Fibroblast of the aortic adventitia (primary cell): ENCODE results near the gene UBE2N. TPM values are rescaled to one million over a fixed set of nuclear protein-coding genes. Genes with fewer than 3 reads are reported as not detected.

Source experiments
- DNase-seq: peaks from one replicate; pipeline ENCODE4 v3.0.0-alpha.2; 2010; ENCODE audit warnings: low read depth
- H3K4me3 ChIP-seq: 2 replicates; pipeline ENCODE4 v1.5.1; 2011; ENCODE audit warnings: low read depth, mild to moderate bottlenecking, control low read depth, low read length, moderate library complexity
- total RNA-seq: library from RNA; depleted of rRNA; stranded (reverse); fragments of >200 nt; gene quantifications from 2 replicates; pipeline ENCODE4 v1.2.3, GENCODE V29; 2012; ENCODE audit warnings: low replicate concordance
- TF ChIP-seq, protein P1 (sequence below): IDR thresholded peaks from 2 replicates; pipeline ENCODE4 v1.5.1; 2011; ENCODE audit warnings: mild to moderate bottlenecking, low read length, control low read depth, inconsistent platforms; ENCODE audit not compliant: insufficient read depth

UBE2N gene
- total RNA-seq, 1 donor = 63.5 TPM

DNA sequence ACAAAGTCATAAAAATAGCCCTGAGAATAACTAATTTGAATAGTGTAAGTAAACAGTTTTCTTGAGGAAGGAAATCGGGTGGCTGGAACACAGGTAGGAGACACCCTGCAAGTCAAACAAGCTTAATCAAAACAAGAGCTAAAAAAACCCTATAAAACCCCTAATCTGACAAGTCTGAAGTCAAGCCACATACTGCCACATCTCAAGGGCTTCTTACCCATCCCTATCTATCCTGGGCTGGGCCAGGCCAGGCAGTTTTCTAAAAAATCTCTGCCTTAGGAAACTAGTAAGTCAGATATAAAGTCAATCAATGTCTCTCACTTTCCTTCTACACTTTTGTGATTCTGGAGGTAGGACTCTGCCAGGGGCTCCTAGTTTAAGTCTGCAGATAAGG lies 15.3 kb downstream of the UBE2N start:
- DNase-seq = no peak
- no peak overlapping the region for H3K4me3 ChIP-seq
- TF ChIP-seq, protein P1, sequence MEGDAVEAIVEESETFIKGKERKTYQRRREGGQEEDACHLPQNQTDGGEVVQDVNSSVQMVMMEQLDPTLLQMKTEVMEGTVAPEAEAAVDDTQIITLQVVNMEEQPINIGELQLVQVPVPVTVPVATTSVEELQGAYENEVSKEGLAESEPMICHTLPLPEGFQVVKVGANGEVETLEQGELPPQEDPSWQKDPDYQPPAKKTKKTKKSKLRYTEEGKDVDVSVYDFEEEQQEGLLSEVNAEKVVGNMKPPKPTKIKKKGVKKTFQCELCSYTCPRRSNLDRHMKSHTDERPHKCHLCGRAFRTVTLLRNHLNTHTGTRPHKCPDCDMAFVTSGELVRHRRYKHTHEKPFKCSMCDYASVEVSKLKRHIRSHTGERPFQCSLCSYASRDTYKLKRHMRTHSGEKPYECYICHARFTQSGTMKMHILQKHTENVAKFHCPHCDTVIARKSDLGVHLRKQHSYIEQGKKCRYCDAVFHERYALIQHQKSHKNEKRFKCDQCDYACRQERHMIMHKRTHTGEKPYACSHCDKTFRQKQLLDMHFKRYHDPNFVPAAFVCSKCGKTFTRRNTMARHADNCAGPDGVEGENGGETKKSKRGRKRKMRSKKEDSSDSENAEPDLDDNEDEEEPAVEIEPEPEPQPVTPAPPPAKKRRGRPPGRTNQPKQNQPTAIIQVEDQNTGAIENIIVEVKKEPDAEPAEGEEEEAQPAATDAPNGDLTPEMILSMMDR = no peak

DNA sequence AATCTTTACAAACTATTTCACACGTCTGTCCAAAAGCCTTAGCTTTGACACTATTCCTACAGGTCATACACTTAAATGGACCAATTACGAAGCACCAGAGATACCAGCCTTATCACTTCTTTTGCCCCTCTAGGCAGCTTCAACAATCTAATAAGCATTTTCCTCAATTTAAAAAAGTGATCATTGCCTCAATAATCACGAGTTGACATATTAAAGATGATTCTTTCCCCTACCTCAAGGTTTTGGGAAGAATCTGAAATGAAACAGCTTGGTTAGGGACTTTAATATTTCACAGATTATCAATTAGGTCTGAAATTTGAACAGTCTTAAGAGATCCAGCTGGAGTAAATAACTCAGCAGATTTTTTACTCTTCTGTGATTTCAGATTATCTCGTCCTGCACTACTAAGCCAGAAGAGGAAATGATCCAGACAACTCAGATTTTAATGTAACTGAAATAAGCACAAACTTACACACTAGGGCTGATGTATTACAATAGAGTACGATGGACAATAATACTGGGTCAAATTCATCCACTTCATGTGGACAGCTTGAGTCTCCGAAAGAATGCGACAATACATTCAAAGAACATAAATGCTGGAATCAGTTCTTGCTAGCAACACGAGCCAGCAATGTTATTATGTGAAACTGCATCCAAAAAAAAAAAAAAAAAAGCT lies 15.9 kb downstream of the UBE2N start:
- TF ChIP-seq, protein P1 = no peak
- no peak for DNase-seq

DNA sequence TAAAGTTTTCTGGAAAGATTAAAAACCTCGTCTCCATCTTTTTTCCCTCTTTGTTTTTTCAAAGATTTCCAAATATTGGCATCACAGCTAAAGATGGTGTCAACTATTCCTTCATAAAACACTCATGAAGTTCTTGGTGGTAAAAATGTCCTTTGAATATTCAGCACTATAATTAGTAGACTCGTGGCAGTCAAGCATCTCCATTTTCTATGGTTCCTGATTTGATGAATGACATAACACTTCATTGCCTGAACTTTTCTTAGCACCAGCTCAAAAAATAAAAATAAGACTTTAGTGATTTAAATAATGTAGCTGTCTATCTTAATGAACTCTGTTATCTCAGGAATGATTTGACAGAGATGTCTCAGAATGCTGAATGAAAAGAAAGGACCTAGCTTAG lies 19.7 kb downstream of the UBE2N start:
- no peak for DNase-seq
- TF ChIP-seq, protein P1 = no peak
- no peak overlapping the region for H3K4me3 ChIP-seq

More for the DNA sequence above, 15.9 kb downstream of the UBE2N start:
- H3K4me3 ChIP-seq = no peak overlapping the region

DNA sequence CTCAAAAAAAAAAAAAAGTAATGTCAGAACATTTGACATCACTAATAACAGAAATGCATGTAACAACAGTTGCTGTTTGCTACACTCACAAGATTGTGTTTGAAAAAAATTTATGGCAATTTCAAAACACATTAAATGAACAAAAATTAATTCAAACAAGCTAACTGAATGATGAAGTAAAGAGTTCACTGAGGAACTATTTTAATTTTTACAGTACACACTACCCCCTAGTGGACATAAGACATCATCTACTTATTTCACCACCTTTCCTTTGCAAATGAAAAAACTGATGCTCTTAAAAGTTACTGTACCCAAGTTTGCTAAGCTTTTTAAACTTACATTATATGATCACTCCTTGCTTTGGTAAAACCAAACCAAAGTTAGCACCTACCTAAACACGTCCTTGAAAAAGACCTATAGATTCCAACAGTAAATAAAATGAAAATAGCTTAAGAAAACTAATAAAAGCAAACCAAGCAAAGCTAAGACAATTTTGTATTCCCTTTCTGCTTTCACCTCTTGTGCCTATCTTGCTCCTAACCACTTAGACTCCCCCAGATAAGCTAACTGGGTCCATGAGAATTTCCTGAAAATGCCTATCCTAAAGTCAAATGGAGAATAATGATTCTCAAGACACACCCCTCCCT lies 22.2 kb downstream of the UBE2N start:
- H3K4me3 ChIP-seq = no peak overlapping the region
- DNase-seq = peak; percentile 86
- TF ChIP-seq, protein P1 = peak; percentile 52

DNA sequence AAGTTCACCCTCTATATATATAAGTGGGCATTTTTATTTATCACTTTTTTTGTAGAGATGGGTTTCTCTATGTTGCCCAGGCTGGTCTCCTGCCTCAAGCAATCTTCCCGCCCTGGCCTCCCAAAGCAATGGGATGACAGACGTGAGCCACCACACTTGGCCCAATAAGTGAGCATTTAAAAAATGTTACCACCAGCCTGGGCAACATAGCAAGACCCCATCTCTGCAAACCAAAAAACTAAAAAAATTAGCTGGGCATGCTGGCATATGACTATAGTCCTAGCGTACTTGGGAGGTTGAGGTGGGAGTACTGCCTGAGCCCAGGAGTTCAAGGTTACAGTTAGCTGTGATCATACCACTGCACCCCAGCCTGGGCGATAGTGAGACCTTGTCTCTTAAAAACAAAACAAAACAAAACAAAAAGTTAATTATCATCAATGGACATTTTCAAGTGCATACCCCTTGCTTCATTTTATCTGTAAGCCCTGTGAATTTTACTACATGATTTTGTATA lies 23.7 kb downstream of the UBE2N start:
- no peak overlapping the region for H3K4me3 ChIP-seq
- TF ChIP-seq, protein P1 = no peak
- no peak for DNase-seq

DNA sequence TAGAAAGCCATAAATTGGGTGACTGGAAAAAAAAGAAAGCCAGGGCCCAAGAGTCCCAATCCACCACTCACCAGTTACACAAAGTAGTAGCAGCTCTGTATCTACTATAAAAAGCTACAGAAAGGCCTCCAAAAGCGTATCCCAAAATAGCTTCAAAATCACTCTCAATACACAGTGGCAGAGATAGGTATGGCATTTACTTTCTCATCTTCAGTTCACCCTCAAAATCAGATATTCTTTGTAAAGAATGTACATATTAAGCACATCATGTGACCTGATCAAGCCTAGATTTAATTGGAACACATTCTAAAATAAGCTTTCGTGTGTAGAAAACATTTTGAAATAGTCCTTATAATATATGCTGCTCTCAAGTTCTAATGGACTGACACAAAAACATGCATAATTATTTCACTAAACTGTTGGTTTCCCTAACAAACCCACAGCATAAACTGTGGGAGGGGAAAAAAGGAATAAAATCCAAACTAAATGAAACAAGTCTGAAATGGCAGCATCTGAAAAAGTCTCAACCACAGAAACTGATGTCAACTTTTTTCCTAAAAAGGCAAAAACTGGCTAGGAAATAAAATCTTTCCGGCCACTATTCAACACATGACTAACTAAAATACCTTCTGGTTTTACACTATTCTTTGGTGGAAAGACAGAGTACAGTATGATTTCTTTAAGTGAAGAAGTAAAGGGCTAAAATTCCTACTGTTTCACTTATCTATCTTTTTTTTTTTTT lies 25.9 kb downstream of the UBE2N start:
- H3K4me3 ChIP-seq = no peak overlapping the region
- TF ChIP-seq, protein P1 = no peak
- DNase-seq = peak; percentile 68
